Renal cortex interstitium (tissue), 11 donors: ENCODE results near the gene SOD2. TPM values are rescaled to one million over a fixed set of nuclear protein-coding genes. Genes with fewer than 3 reads are reported as not detected.
"Not testable (repeated sequence)": the region's sequence is repeated elsewhere in the genome, so short reads cannot be mapped to it uniquely, and the experiment has no call there.

Experiments
- DNase-seq, 11 donors: peaks; one replicate each; pipeline ENCODE4 v3.0.0-alpha.2; 2013; ENCODE audit warnings: low read depth in 9 of 11, low spot score in 4 of 11; ENCODE audit errors: extremely low read depth in 1 of 11
- polyA plus RNA-seq, 3 donors: library from polyadenylated mRNA; unstranded; fragments of 120-200 nt; gene quantifications; one replicate each; pipeline ENCODE4 v1.2.1, GENCODE V29; 2013; ENCODE audit not compliant: insufficient read length in 3 of 3

The SOD2 gene
- polyA plus RNA-seq, 3 donors, result 107 to 124 (median 114) TPM

DNA sequence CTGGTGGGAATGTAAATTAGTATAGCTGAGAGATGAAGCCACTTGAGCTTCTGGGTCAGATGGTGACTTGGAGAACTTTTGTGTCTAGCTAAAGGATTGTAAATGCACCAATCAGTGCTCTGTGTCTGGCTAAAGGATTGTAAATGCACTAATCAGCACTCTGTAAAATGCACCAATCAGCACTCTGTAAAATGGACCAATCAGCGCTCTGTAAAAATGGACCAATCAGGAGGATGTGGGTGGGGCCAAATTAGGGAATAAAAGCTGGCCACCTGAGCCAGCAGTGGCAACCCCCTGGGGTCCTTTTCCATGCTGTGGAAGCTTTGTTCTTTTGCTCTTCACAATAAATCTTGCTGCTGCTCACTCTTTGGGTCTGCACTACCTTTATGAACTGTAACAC lies 31.1 kb downstream of the SOD2 start:
- DNase-seq, result not testable (repeated sequence)

DNA sequence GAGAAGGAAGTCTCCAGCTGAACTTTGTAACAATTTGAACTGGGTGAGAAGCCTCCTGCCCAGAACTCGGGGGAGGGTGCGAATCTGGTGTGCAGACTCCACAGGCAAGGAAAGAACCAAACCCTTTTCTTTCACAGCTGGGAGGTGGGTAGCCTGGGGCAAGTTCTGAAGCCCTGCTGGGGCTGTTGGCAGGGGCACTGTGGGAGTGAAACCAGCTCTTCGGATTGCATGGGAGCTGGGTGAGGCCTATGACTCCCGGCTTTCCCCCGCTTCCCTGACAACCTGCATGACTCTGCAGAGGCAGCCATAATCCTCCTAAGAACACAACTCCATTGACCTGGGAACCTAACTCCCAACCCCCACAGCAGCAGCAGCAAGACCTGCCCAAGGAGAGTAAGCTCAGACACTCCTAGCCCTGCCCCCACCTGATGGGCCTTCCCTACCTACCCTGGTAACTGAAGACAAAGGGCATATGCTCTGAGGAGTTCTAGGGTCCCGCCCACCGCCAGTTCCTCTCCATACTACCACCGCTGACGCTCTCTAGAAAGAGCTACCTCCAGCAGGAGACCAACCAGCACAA lies 37.5 kb downstream of the SOD2 start:
- DNase-seq, result no peak

DNA sequence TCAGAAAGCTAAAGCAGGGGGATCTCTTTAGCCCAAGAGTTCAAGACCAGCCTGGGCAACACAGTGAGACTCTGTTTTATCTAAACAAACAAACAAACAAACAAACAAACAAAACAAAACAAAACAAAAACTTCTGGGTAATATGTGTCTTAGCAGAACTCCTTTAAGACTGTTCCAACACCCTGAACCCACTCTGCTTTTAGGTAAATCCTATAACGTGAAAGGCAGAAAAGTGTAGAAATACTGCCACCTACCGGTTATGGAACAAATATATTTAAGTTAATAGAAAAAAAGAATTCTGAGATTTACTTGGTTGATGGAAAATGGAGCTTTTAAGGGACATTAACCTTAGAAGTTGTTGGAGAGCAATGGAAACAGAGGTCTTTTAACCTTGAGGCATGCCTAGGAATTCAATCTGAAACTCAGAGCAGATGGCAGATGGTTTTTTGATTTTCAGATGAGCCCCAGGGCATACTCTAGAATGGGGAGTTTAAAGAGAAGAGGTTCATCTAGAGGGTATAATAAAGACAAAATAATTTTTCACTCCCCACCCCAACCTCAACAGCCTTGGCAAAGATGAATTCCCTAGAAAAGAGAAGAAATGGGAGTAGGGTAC lies 38.5 kb downstream of the SOD2 start:
- DNase-seq, result peak; percentile 29 to 69 (median 46)

DNA sequence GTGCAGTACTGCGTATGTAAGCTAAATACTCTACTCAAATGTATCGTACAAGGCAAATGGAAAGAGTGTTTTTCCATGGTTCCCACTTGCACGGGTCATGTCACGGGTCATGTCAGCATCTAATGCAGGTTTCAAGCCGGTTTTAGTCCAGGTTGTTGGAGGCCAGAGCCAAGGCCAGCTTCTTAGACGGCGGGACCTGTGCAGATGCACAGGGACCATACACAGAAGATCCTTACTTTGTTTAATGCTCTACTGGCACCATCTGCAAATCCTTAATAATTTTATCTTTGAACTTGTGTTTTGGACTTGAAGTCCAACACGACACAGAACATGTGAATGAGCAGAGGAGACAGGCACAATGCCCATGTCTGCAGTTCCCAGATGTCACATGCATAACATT lies 42.7 kb downstream of the SOD2 start:
- no peak for DNase-seq

DNA sequence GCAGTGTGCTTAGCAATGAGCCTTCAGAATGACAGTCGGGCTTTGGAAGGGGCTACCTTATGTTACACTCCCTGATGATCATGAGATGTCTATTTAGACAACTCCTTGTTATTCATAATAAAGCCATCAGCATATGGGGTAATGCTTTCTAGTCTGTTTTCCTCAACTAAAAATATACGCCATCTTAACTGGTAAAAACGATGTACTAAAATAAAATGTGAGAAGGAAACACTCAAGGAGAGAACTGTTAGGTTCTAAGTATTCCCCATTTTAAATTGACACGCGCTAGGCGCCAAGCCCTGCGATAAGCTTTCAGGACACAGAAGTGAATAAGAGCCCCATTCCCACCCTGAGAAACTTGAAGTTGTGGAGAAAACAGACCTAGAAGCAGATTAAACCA lies 43.6 kb downstream of the SOD2 start:
- DNase-seq, result no peak

DNA sequence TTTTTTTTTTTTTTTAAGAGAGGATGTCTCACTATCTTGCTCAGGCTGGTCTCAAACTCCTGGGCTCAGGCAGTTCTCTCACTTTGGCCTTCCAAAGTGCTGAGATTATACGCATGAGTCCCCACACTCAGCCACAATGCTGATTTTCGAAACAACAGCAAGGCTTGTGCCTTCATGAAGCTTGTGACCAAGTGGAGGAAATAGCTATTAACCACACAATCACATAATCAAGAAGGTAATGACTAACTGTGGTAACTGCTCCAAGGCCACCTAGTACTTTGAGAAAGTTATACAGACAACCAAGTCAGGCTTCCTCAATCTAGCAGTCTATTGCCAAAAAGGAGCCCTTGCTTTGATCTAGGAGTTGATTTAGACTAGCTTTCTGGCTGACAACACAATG lies 46.3 kb downstream of the SOD2 start:
- DNase-seq, result peak in 3 of 11 donors; percentile 11 to 32 (median 13)

DNA sequence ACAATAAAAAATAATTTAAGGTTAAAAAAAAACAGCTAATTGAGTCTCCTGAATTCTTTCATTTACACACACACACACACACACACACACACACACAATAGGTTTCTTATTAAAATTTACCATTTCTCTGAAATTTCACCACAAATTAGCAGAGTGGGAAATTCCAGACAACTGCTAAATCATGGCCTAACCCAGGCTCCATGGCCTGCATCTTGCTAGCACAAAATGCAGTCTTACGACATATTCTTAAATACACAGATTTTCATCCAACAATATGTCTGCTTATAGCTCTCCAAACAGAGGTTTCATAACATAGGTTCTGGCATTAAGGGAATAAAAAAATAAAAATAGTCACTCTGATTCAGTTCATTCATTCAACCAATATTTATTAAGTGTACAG lies 46.9 kb downstream of the SOD2 start:
- no peak for DNase-seq

DNA sequence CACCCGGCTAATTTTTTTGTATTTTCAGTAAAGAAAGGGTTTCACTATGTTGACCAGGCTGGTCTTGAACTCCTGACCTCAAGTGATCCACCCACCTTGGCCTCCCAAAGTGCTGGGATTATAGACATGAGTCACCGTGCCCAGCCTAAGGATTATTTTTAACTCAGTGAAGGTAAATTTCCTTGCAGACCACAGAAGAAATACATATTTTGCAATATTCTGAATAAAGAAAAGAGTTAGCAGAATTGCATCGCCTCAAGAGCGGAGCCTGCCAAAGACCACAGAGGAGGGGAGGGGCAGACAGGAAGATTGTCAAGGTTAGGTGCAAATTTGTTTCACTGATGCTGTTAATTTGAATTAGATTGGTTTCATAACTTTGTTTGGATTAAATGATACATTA lies 47.4 kb downstream of the SOD2 start:
- no peak for DNase-seq

Other genes with a start within 250 kb of the SOD2 start
- gene WTAP, start 34.3 kb upstream of the SOD2 start, polyA plus RNA-seq, result 100 to 1,000 TPM; 123 to 146 (median 125) TPM
- gene ACAT2, start 68.8 kb upstream of the SOD2 start, polyA plus RNA-seq, result 10 to 100 TPM; 43.6 to 58.3 (median 51.0) TPM
- gene TCP1, start 96.4 kb upstream of the SOD2 start, polyA plus RNA-seq, result 100 to 1,000 TPM; 260 to 295 (median 266) TPM
- gene MRPL18, start 97.2 kb upstream of the SOD2 start, polyA plus RNA-seq, result 10 to 100 TPM; 58.9 to 71.8 (median 63.0) TPM
- under 1 TPM; 0.14 to 0.35 (median 0.24) TPM for gene PNLDC1, start 107.0 kb upstream of the SOD2 start, polyA plus RNA-seq
- under 1 TPM; 0.02 to 0.05 (median 0.03) TPM for gene MAS1, start 197.7 kb upstream of the SOD2 start, polyA plus RNA-seq